Stimulated activated CD4-positive, alpha-beta T cell treated with anti-CD3 and anti-CD28 coated beads, Interleukin-12 subunit alpha, Interleukin-12 subunit beta, amount 100 ng/mL, for 48 hours (primary cell): ENCODE data around the gene ST6GALNAC4.

Source experiments
- DNase-seq, 3 donors: peaks; one replicate each; pipeline ENCODE4 v3.0.0-alpha.2; 2020; ENCODE audit warnings: low read depth in 2 of 3, low spot score in 1 of 3

ST6GALNAC4 gene

DNA sequence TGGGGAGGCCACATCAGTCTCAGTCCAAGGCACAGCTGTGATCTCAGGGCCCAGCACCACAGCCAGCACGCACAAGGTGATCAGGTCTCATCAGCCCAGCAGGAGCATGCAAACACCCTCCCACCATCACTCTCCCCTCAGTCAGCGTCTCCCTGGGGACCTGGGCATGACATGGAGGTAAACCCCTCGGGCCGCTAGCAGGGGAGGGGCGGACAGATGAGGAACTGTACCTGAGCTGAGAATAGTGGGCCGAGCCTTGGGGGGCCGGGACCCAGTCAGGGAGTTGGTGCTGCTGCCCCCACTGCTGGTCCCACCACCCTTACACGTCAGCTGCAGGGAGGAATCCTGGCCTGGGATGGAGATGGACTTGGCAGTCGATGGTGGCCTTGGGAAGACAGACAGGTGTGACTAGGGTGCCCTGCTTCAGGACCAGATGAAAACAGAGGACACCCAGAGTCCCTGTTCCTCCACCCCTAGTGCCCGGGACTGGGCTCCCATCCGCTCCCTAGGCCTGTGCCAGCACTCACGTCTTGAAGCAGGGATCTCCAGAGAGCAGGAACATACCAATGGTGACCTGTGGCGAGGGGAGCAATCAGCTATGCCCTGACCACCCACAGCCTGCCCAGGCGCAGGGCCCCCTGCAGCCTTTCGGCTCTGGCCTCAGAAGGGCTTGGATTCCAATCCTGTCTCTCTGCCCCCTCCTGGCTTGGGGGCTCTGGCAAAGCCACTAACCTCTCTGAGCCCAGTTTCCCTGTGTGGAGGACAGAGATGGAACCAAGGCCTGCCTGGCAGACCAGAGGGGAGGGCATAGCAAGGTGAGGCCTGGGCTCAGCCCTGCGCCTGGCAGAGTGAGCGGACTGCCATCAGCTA lies 31.2 kb upstream of the ST6GALNAC4 start:
- DNase-seq: no peak

DNA sequence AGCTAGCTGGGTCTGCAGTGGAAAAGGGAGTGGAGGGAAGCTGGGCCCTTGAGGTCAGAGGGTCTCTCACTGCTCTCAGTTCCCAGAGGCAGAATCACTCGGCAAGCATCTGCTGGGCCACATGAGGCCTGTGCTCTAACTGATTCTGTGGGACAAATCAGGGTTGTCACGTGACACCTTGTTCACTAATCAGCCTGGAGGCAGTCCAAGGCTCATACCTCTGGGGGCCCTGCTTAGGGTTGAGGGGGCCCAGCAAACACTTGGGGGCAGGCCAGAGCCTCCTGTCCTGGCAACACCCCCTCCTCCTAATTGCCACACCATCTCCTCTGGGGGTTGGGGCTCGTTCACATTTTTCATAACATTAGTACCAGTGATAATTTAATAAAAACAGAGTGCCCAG lies 29.9 kb upstream of the ST6GALNAC4 start:
- no peak for DNase-seq

DNA sequence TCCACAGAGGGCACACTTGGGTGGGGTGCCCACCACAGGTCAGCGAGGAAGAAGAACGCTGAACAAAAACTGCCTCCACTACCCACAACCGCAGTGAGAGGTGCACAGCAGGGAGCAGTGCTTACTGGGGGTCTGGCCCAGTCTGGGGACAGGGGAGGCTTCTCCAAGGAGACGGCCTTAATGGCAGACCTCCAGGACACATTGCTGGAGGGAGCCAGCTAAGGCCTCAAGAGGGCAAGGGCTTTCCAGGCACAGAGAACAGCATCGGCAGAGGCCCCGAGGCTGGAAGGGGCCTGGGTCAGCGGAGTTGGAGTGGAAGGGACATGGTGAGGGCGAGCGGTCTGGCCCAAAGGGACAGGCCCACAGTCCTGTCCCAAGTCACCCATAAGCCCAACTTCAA lies 29.1 kb upstream of the ST6GALNAC4 start:
- DNase-seq: no peak

DNA sequence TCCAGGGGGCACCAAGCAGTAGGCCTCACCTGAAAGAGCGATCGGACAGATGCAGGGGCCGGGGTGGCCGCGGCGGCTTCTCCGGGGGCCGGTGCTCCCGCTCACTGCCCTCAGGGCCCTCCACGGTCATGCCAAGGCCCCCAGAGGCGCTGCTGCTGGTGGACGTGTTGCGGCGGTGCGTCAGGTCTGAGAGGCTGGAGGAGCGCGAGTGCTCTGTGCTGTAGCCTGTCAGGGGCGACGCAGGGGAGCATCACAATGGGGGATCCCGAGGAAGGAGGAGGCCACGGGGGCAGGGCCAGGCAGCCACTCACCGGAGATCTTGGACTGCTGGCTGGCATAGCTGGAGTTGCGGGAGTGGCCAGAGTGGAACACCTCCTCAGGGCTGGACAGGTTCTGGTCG lies 28.5 kb upstream of the ST6GALNAC4 start:
- no peak for DNase-seq

DNA sequence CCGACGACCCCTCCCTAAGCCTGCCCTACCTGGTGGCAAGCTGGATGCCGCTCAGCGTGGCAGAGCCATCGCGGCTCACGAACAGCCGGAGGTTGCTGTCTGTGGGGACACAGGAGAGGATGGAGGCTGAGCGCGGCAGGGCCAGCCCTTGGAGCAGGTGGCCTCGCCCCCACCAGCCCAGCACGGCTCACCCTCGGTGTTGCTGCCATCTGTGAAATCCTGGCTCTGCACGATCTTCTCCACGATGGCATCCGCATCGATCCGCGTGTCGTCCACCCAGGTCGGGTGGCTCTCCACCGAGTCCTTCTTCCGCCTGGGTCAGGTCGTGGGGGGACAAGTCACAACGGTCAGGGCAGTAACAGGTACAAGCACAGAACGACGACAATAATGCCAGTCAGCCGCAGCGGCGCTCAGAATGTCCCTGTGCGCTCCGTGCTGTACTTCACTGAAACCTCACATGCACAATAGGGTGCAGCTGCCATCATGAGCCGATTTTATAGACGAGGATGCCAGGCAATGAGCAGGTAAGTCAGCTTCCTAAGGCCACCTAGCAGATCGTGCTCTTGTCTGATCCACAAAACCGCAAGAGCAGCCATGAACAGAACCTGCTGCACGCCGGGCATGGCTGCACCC lies 27.9 kb upstream of the ST6GALNAC4 start:
- no peak for DNase-seq

DNA sequence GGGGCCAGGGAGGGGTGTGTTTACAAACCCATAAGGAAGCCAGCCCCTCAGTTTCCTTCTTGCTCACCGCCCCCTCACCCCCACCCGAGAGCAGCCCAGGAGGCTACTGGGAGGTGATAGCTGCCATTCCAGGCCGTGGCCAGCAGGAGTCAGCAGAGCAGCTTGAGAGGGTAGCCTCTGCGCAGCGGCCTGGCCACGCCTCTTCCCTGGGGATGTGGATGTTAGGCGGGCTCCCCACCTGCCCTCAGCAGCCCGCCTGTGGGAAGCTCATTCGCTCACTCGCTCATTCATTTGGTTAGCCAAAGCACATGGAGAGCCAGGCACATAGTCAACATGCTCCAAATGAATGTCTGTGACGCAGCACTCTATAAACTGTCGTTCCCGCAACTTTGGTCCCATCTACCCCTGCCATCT lies 26.9 kb upstream of the ST6GALNAC4 start:
- DNase-seq: peak; percentile 65 to 81 (median 78)

DNA sequence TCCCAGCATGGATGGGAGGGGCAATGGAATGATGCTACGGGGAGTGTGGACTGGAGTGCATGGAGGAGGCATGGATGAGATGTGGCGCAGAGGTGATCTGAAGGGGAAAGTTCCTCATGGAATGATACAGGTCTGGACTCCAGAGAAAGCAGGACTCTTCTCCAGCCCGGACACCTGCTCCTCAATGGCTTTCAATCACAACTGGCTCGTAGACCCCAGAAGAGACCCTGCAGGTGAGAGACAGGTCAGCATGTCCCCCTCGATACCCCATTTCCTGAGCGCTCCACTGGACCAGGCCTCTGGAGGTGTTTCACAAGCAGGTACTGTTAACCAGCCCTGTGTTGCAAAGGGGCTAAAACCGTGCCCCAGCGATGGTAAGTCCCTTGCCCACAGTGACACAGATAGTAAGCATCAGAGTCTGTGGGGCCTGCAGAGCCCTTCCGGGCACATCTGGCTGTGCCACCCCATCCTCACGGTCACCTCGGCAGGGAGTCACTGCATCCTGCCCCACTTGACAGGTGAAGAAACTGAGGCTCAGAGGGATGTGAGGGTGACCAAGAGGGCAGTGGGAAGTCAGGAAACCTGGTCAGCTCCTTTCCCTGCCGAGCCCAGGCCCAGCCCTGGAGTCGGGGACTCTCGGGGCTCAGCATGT lies 26.3 kb upstream of the ST6GALNAC4 start:
- DNase-seq: no peak

DNA sequence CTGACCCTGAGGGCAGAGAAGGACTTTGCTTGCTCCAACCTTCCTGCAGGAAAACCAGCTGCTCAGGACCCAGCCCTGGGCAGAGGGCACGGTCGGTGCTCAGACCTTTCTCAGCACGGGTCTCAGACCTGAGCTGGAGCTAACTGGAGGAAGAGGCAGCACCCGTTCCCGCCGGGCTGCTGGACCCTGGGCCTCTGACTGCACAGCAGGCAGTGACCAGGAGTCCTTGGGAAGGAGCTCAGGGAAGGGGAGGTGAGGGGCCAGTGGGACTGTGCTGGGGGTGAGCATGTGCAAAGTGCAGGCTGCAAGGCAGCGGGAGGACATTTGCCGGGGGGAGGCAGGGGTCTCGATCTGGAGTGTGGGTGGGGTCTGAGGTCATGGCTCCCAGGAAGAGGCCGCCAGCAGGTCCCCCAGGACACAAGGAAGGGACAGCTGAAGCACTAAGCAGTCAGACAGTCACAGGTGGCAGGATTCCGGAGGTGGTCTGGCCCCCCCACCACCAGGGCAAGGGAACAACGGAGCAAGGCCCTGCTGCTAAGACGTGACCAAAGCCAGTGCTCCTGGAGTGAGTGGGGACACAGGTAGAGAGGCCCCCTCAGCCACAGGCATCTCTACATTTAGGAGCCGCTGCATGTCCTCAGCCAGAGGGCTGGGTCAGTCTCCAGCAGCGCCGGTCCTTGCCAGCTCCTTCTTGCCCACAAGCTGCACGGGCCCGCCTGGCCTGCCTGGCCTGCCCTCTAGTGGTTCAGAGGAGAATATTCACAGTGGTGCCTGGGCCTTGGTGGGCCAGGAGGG lies 25.6 kb upstream of the ST6GALNAC4 start:
- DNase-seq: no peak

DNA sequence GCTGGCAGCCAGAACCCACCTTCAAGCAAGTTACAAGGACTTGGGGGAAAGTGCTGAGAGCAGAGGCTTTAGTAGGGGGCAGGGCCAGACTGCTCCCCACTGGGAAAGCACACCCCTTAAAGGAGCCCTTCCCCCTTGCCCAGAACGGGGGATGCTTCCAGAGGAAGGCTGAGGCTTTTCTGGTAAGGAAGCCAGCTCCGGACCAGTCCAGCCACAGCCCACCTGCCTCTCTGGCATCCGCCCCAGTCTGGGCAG lies 25.0 kb upstream of the ST6GALNAC4 start:
- no peak for DNase-seq

DNA sequence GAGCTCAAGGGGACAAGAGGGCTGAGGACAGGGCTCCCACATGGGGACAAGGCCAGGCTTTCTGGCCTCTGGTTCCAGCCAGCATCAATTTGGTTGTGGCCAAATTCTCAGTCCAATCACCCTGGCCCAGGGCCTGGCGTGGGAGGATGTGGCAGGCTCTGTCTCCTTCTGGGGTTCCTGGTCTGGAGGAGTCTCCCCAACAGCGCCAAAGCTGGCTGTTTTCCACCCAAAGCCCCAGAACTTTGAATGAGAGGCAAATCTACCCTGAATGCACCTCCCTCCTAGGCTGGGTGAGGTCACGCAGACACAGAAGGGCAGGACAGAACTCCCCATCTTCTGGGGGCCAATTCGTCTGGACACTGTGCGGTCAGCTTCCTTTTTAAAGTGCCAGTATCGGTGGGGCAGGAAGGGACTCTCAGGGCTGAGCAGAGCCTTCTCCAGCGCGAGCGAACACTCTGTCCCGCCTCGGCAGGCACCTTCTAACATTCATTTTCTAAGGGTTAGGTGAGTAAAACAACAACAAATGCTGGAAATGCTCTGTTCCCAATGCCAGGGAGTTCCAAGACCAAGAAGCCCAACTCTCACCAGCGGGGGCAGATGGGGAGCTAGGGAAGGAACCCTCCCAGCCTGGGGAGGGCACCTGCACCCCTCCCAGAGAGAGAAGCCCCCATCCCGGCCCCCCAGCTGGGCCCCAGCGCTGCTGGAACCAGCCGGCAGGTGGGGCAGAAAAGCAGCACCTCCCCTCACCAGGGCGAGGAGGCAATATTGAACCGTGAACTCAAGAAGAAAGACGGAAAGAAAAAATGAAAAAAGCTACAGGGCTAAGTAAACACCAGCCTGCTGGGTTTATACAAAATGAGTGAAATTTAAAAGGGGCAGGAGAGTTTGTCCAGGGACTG lies 24.5 kb upstream of the ST6GALNAC4 start:
- no peak for DNase-seq

DNA sequence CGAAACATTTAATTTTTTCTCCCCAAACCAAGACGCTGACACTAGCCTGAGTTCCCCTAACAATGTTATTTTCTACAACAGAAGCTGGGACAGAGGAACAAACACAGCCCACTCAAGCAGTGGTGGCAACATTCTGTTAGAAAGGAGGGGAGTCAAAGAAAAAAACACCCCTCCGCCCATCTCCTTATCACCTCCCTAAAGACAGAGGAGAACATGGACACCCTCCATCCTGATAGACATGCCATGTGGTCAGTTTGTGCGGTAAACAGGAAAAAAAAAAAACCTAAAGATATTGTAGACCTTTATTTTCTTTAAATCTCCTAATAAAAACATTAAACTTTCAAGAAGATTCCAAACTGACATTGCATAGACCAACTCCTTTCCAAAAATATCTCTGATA lies 23.8 kb upstream of the ST6GALNAC4 start:
- no peak for DNase-seq

DNA sequence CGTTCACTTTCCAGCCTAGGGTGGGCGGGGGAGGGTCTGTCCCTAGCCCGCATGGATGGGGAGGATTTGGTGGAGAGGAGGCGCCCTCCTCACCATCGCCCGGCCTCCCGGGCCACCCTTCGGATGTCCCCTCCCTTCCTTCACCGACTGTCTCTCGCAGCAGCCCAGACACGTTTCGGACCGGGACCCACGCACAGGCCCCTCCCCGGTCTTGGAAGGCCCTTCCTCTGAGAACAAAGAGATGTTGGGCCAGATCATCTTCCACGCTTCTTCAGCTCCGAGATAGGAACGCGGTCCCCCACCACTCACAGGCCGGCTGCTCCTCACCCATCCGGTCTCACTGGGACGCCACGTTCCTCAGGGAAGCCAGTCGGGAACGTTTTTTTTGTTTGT lies 21.5 kb upstream of the ST6GALNAC4 start:
- DNase-seq: no peak

DNA sequence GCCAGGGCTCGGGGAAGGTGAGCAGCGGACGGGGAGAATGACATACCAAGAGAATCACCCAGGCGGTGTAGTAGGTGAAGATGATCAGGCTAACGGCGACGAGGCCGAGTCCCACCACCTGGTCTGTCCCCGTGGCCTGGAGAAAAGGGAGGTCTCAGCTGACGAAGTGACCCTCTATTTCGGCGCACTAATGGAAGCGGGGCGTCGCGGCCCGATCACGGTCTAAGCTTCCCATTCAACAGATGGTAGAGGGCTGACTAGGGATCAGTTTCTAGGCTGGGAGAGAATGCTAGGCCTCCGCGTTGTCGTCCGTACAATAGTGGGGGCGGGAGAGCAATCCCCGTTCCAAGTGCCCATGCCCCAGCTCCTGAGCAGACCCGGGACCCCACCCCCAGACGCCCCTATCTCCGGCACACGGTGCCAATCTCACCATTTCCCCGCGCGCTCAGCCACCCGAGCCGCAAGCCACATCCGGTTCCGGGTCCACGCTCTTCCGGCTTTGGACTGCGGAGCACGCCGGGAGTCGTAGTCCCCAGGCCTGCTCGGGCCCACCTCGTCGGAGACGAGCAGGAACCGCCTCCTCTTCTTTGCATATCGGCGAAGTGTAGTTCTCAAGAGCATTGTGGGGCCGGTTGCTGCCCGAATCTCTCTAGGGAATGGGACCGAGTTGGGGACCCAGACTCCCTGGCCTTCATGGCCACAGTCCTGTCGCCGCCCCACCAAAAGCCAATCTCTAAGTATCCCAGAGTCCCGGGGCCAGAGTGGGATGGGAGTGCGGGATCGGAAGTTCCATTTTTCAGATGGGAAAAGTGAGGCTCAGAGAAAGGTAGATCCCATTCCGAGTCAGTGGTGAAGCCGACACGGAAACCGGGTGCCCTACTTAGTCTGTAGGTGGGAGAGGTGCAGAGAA lies 20.8 kb upstream of the ST6GALNAC4 start, which contains the start of gene DPM2:
TSS of gene DPM2 (minus strand) at position 467 of the 910 bp plus-strand sequence. CDS start at position 433, 34 bp downstream.
- DNase-seq: peak; percentile 71 to 82 (median 76)

DNA sequence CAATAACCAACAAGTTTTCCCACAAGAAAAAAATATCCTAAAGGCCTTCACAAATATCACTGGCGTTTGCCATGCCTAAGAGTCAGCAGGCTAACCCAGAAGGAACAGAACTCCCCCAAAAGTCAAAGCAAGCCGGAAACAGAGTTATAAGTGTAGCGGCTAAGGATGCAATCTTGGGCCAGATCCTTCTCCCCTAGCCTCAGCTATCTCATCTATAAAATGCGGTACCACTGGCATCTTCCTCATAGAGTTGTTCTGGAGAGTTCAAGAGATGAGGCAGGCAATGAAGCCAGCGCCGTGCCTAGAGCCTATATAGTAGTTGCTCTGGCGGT lies 20.2 kb upstream of the ST6GALNAC4 start:
- DNase-seq: no peak

DNA sequence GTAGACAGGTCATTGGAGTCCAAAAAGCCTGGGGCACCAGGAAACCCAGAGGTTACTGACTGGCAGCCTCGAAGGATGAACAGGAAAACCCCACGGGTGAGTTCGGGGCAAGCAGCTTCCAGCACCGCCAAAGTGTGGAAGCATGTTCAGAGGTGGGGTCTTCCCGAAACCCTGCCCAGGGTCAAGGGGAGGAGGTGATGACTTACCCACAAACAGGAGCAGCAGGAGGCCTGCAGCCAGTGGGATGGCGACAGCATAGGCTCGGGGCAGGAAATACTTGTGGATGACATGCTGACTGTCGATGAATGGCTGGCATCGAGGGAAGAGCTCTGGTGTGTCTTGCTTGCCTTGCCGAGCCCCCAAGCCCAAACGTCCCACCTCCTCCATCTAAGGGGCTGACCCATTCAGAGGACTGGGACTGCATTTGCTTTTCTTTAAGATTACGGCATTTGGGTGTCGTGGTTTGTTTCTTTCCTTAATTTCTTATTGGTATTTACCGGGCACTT lies 19.6 kb upstream of the ST6GALNAC4 start:
- no peak for DNase-seq

DNA sequence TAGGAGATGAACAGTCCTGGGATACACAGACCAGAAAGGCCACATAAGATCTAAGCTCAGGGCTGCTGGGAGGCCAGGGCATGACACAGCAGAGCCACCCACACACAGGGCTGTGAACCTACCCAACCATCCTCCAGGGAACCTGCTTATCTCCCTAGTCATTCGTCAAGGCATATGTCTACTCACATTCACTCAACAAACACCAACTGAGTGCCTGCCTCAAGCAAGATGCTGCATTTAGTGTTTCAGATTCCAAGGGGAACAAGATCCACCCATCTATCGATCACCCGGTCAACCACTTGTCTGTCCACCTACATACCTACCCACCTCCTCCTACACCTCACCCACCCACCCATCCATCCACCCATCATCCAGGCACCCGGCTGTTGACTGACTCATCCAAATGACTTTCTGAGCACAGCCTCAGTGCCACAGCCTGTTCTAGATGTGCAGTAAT lies 19.0 kb upstream of the ST6GALNAC4 start:
- no peak for DNase-seq

DNA sequence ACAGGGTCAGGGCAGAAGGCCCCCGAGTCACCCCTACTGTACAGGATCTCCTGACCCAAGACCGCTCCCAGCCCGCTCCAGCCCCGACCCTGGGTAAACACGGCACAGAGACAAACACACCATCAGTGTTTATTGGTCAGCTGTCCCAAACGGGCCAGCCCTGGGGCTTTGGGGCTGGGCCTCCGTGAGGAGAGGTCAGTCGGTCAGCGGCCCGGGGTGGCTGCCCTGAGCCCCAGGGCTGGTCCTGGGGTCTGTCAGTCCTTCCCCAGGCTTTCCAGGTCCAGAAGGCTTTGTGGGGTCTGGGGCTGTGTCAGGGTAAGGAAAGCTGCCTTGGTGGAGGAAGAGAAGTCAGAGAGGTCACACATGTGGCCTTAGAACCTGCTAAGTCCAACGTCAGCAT lies 18.1 kb upstream of the ST6GALNAC4 start:
- DNase-seq: no peak

DNA sequence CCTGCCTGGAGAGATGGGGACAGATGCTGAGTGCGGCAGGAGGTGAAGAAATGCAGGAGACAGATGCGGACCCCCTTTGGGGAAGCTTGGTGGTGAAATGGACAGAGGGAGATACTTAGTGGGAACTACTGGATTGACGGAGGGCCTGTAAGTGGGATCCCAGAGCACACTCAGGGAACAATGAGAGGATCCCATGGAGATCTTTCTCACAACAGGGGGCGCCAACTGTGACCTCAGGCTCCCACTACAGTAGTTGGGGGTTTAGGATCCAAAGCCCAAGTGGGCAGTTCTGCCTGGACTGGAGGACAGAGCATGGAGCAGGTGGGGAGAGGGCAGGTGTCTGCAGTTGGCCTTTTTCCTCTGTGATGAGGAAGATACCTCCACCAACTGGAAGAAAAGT lies 17.4 kb upstream of the ST6GALNAC4 start:
- no peak for DNase-seq
